NB4 (cell line): ENCODE data around the gene VAC14.

Experiments used
- POLR2A ChIP-seq: IDR thresholded peaks from 2 replicates; pipeline ENCODE4 v1.6.1; 2011; ENCODE audit warnings: mild to moderate bottlenecking; ENCODE audit not compliant: insufficient read length; ENCODE audit errors: extremely low read depth
- TF ChIP-seq, protein P1 (sequence below): IDR thresholded peaks from one replicate; pipeline ENCODE4 v1.5.1; 2012; ENCODE audit warnings: low read depth, low read length
- TF ChIP-seq, protein P2 (sequence below): IDR thresholded peaks from 2 replicates; pipeline ENCODE4 v1.6.1; 2011; ENCODE audit warnings: low read depth, low read length

DNA sequence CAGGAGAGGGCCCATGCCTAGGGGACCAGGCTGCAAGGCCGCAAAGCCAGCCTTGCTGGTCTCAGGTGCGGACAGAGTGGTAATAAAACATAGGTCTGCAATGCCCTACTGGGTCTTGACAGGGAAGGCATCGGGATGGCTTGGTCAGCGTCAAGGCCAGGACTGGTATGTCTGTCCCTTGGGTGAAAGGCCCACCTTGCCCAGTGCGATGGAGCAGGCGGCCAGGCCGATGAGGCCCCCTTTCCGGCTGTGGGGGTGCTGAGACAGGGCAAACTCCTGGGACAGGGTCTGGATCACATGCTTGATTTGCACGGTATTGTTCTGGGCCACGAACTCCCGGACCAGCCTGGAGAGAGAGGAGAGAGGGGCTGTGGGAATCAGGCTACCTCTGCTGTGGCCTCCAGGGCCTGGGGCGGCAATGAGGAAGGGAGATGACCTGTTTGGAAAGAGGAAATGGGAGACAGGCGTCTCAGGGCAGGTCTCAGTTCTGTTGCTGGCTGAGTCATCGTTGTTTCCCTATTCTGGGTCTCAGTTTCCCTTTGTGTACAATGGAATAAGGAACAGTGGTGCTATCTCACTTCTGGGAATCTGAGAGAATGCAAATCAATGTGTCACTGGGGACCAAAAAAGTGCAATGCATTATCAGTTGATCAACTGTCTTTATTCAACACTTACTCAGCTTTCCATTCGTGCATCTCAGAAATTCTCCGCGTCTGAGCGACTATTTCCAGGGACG lies 14.8 kb downstream of the VAC14 start:
- TF ChIP-seq, protein P1, sequence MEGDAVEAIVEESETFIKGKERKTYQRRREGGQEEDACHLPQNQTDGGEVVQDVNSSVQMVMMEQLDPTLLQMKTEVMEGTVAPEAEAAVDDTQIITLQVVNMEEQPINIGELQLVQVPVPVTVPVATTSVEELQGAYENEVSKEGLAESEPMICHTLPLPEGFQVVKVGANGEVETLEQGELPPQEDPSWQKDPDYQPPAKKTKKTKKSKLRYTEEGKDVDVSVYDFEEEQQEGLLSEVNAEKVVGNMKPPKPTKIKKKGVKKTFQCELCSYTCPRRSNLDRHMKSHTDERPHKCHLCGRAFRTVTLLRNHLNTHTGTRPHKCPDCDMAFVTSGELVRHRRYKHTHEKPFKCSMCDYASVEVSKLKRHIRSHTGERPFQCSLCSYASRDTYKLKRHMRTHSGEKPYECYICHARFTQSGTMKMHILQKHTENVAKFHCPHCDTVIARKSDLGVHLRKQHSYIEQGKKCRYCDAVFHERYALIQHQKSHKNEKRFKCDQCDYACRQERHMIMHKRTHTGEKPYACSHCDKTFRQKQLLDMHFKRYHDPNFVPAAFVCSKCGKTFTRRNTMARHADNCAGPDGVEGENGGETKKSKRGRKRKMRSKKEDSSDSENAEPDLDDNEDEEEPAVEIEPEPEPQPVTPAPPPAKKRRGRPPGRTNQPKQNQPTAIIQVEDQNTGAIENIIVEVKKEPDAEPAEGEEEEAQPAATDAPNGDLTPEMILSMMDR: no peak
- TF ChIP-seq, protein P2, sequence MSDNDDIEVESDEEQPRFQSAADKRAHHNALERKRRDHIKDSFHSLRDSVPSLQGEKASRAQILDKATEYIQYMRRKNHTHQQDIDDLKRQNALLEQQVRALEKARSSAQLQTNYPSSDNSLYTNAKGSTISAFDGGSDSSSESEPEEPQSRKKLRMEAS: no peak
- no peak for TF ChIP-seq POLR2A
